ENCODE results near the gene TMEM247.

TMEM247 gene

GRCh38 chr2:46503686-46504085 is 24.3 kb downstream of the TMEM247 start:
- Histone ChIP-seq H4K20me1 (ENCODE audit: insufficient read depth, low read length) (no peaks in the 10 kb centered on the region), H3K27me3 (ENCODE audit: insufficient read depth, low read length, poor library complexity) (peaks cover 19% of the 10 kb centered on the region), H3K4me3 (ENCODE audit: low read depth in 1 of 2, low read length in 2 of 2) (no peak overlapping the region), H3K36me3 (ENCODE audit: insufficient read depth, low read length) (no peaks in the 10 kb centered on the region), H3K9me3 (ENCODE audit: insufficient read depth, low read length, severe bottlenecking) (no peaks in the 10 kb centered on the region), H3K79me2 (ENCODE audit: insufficient read depth, low read length) (no peaks in the 10 kb centered on the region), H2AFZ (ENCODE audit: low read depth, low read length) (no peak overlapping the region), H3K27ac (ENCODE audit: low read length) (no peak overlapping the region), H3K9ac (ENCODE audit: low read depth, low read length) (no peak overlapping the region), H3K4me2 (ENCODE audit: insufficient read depth, low read length) (no peak overlapping the region), H3K4me1 (ENCODE audit: insufficient read depth, low read length) (peaks cover 19% of the 10 kb centered on the region)
- ATAC-seq (ENCODE audit: insufficient read depth, low read depth) (no peak), DNase-seq (no peak)
- TF ChIP-seq EZH2 (IDR thresholded peaks at IDR 0.05; ENCODE audit: borderline replicate concordance, low read depth, low read length, severe bottlenecking): no peak
- TF ChIP-seq, protein P1, sequence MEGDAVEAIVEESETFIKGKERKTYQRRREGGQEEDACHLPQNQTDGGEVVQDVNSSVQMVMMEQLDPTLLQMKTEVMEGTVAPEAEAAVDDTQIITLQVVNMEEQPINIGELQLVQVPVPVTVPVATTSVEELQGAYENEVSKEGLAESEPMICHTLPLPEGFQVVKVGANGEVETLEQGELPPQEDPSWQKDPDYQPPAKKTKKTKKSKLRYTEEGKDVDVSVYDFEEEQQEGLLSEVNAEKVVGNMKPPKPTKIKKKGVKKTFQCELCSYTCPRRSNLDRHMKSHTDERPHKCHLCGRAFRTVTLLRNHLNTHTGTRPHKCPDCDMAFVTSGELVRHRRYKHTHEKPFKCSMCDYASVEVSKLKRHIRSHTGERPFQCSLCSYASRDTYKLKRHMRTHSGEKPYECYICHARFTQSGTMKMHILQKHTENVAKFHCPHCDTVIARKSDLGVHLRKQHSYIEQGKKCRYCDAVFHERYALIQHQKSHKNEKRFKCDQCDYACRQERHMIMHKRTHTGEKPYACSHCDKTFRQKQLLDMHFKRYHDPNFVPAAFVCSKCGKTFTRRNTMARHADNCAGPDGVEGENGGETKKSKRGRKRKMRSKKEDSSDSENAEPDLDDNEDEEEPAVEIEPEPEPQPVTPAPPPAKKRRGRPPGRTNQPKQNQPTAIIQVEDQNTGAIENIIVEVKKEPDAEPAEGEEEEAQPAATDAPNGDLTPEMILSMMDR (IDR thresholded peaks at IDR 0.05; ENCODE audit: borderline replicate concordance, extremely low read depth, low read length, poor library complexity, severe bottlenecking): no peak

DNA sequence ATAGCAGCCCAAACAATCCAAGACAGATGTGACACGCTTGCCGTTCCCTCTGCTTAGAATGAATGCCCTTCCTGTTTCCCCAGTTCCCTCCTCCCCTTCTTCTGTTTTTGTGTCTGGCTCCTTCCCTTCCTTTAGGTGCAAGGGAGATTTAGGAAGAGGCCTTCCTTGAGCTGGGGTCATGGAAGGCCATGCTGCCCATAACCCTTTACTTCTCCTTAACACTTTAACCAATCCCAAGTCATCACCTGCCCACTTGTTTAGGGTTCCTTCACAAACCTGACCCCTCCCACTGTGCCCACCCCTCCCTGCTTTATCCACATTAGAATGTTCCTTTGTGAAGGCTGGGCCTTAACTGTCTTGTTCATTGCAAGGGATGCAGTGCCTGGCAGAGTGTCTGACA is 24.9 kb downstream of the TMEM247 start:
- Histone ChIP-seq H3K4me1 (ENCODE audit: insufficient read depth, low read length) (peaks cover 14% of the 10 kb centered on the region), H3K4me2 (ENCODE audit: insufficient read depth, low read length) (no peak overlapping the region), H3K4me3 (ENCODE audit: low read depth in 1 of 2, low read length in 2 of 2) (no peak overlapping the region), H4K20me1 (ENCODE audit: insufficient read depth, low read length) (no peaks in the 10 kb centered on the region), H3K27me3 (ENCODE audit: insufficient read depth, low read length, poor library complexity) (peaks cover 14% of the 10 kb centered on the region), H2AFZ (ENCODE audit: low read depth, low read length) (no peak overlapping the region), H3K9ac (ENCODE audit: low read depth, low read length) (no peak overlapping the region), H3K9me3 (ENCODE audit: insufficient read depth, low read length, severe bottlenecking) (no peaks in the 10 kb centered on the region), H3K36me3 (ENCODE audit: insufficient read depth, low read length) (no peaks in the 10 kb centered on the region), H3K27ac (ENCODE audit: low read length) (no peak overlapping the region), H3K79me2 (ENCODE audit: insufficient read depth, low read length) (no peaks in the 10 kb centered on the region)
- ATAC-seq (ENCODE audit: insufficient read depth, low read depth) (no peak), DNase-seq (no peak)
- no peak for TF ChIP-seq EZH2 (IDR thresholded peaks at IDR 0.05; ENCODE audit: borderline replicate concordance, low read depth, low read length, severe bottlenecking)
- TF ChIP-seq, protein P1 (IDR thresholded peaks at IDR 0.05; ENCODE audit: borderline replicate concordance, extremely low read depth, low read length, poor library complexity, severe bottlenecking): no peak

GRCh38 chr2:46504685-46505471 is 25.5 kb downstream of the TMEM247 start:
- H4K20me1 ChIP-seq (ENCODE audit: insufficient read depth, low read length): no peaks in the 10 kb centered on the region
- H3K27me3 ChIP-seq (ENCODE audit: insufficient read depth, low read length, poor library complexity): peaks cover 8% of the 10 kb centered on the region
- ATAC-seq (ENCODE audit: insufficient read depth, low read depth): no peak
- H3K9ac ChIP-seq (ENCODE audit: low read depth, low read length): no peak overlapping the region
- H3K36me3 ChIP-seq (ENCODE audit: insufficient read depth, low read length): no peaks in the 10 kb centered on the region
- H2AFZ ChIP-seq (ENCODE audit: low read depth, low read length): no peak overlapping the region
- peaks cover 8% of the 10 kb centered on the region for H3K4me1 ChIP-seq (ENCODE audit: insufficient read depth, low read length)
- no peak overlapping the region for H3K4me2 ChIP-seq (ENCODE audit: insufficient read depth, low read length)
- no peak overlapping the region for H3K27ac ChIP-seq (ENCODE audit: low read length)
- H3K79me2 ChIP-seq (ENCODE audit: insufficient read depth, low read length): no peaks in the 10 kb centered on the region
- TF ChIP-seq, protein P1 (IDR thresholded peaks at IDR 0.05; ENCODE audit: borderline replicate concordance, extremely low read depth, low read length, poor library complexity, severe bottlenecking): no peak
- no peak for TF ChIP-seq EZH2 (IDR thresholded peaks at IDR 0.05; ENCODE audit: borderline replicate concordance, low read depth, low read length, severe bottlenecking)
- H3K4me3 ChIP-seq (ENCODE audit: low read depth in 1 of 2, low read length in 2 of 2): no peak overlapping the region
- H3K9me3 ChIP-seq (ENCODE audit: insufficient read depth, low read length, severe bottlenecking): no peaks in the 10 kb centered on the region
- DNase-seq: no peak
